Breast epithelium (tissue), 4 donors: ENCODE results near the gene PLPP2. TPM values are rescaled to one million over a fixed set of nuclear protein-coding genes. Genes with fewer than 3 reads are reported as not detected.

Experiments used
- DNase-seq, 2 donors: peaks; one replicate each; pipeline ENCODE4 v3.0.0-alpha.2; 2019; ENCODE audit warnings: low spot score in 2 of 2
- H3K27ac ChIP-seq, 2 donors: fragments of 200-600 bp; sonication (generic) in 1 of 2; one replicate each; pipeline ENCODE4 v1.5.1; 2016 to 2019; ENCODE audit warnings: mild to moderate bottlenecking in 1 of 2
- H3K27me3 ChIP-seq, 2 donors: fragments of 200-600 bp; sonication (generic) in 1 of 2; one replicate each; pipeline versions ENCODE4 v1.5.1 to v1.6.0; 2017 to 2019; ENCODE audit warnings: control low read depth in 1 of 2, mild to moderate bottlenecking in 1 of 2
- H3K36me3 ChIP-seq: fragments of 200-600 bp; one replicate; pipeline ENCODE4 v1.5.1; 2019
- H3K4me1 ChIP-seq, 2 donors: fragments of 200-600 bp; sonication (generic); one replicate each; pipeline ENCODE4 v1.5.1; 2016 to 2019; ENCODE audit warnings: control low read depth in 1 of 2
- H3K4me3 ChIP-seq, 3 donors: fragments of 200-600 bp; sonication (generic); 1 replicate in 2 of 3; 2 replicates in 1 of 3; pipeline ENCODE4 v1.5.1; 2016 to 2019; ENCODE audit warnings: mild to moderate bottlenecking in 3 of 3, moderate library complexity in 2 of 3
- H3K9me3 ChIP-seq, 2 donors: fragments of 200-600 bp; sonication (generic) in 1 of 2; one replicate each; pipeline ENCODE4 v1.5.1; 2016 to 2019; ENCODE audit warnings: control low read depth in 1 of 2
- CTCF ChIP-seq, 3 donors: fragments of 450-650 bp; IDR thresholded peaks; one replicate each; pipeline ENCODE4 v1.5.1; 2016 to 2017; ENCODE audit warnings: antibody characterized with exemption in 3 of 3, mild to moderate bottlenecking in 3 of 3, moderate library complexity in 3 of 3
- POLR2A ChIP-seq: fragments of 450-650 bp; IDR thresholded peaks from one replicate; pipeline ENCODE4 v1.6.1; 2016; ENCODE audit warnings: antibody characterized with exemption, mild to moderate bottlenecking, moderate library complexity
- POLR2AphosphoS5 ChIP-seq, 3 donors: sonication (generic); formaldehyde crosslinking; IDR thresholded peaks; one replicate each; pipeline ENCODE4 v1.6.1; 2017; ENCODE audit warnings: antibody characterized with exemption in 3 of 3
- intact Hi-C: fragments of 100-400 bp; cut with DNase I; formaldehyde crosslinking; loops from one replicate; pipeline ENCODE4 v1.15.1; 2023; ENCODE audit warnings: low total_unique reads
- total RNA-seq, 3 donors: library from RNA; depleted of rRNA; stranded (reverse); fragments of >200 nt; gene quantifications; one replicate each; pipeline ENCODE4 v1.1.0, GENCODE V29; 2016

Gene PLPP2
- total RNA-seq, 3 donors from 2014 or later: 0.48 to 166 (median 120) TPM

GRCh38 chr19:292951-293350, 1.7 kb upstream of the PLPP2 start:
- Histone ChIP-seq H3K36me3 (no peaks in the 10 kb centered on the region), H3K9me3 (no peaks in the 10 kb centered on the region), H3K4me1 (peaks cover 0 to 40% of the 10 kb centered on the region in 2 donors), H3K27ac (peak overlapping the region; percentile 9 to 11), H3K4me3 (no peak overlapping the region), H3K27me3 (peaks cover 0 to 11% of the 10 kb centered on the region in 2 donors)
- no peak for DNase-seq
- intact Hi-C loops: no loop called here
- no peak for TF ChIP-seq CTCF (IDR thresholded peaks at IDR 0.05)
- no peak for TF ChIP-seq POLR2A
- TF ChIP-seq POLR2AphosphoS5 (IDR thresholded peaks at IDR 0.05): no peak

DNA sequence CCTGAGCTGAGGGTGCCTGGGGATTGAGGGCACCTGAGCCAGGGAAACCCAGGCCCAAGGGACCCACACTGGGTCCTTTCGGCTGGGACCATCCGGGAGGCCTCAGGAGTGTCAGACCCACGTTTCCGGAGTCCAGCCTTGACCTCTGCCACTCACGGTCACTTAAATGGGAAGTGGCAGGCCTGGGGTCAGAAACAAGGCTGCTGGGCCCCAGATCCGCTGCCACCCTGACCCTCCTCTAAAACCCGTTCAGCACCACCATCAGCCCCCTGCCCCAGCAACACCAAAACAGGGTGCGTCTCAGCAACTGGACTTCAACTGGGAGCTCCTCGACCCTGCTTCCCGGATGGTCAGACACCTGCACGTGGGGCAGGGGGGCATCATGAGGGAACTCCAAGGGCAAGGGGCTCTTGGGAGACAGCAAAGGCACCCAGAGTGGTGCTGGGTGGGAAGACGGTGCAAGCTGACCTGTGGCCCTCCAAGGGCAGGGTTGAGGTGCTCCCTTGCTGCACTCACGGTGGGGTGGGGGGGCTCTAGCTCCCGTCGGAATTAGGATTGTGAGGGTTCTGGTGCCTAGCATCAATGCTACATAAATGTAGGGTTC, 1.2 kb upstream of the PLPP2 start:
- Histone ChIP-seq H3K4me3 (no peak overlapping the region), H3K9me3 (no peaks in the 10 kb centered on the region), H3K36me3 (no peaks in the 10 kb centered on the region), H3K4me1 (peaks cover 0 to 40% of the 10 kb centered on the region in 2 donors), H3K27me3 (peaks cover 0 to 11% of the 10 kb centered on the region in 2 donors), H3K27ac (peak overlapping the region; percentile 86 to 87)
- no peak for TF ChIP-seq POLR2AphosphoS5 (IDR thresholded peaks at IDR 0.05)
- no peak for TF ChIP-seq CTCF (IDR thresholded peaks at IDR 0.05)
- no peak for TF ChIP-seq POLR2A
- intact Hi-C loops: no loop called here
- no peak for DNase-seq

GRCh38 chr19:291561-292280, 518 bp upstream of the PLPP2 start:
- peak in 1 of 2 donors; percentile 52 for DNase-seq
- H3K27ac ChIP-seq: peak overlapping the region; percentile 86 to 87
- peaks cover 0 to 40% of the 10 kb centered on the region in 2 donors for H3K4me1 ChIP-seq
- intact Hi-C loops: no loop called here
- no peaks in the 10 kb centered on the region for H3K9me3 ChIP-seq
- H3K27me3 ChIP-seq: peaks cover 0 to 11% of the 10 kb centered on the region in 2 donors
- TF ChIP-seq CTCF (IDR thresholded peaks at IDR 0.05) (no peak), POLR2A (no peak), POLR2AphosphoS5 (IDR thresholded peaks at IDR 0.05) (no peak)
- H3K36me3 ChIP-seq: no peaks in the 10 kb centered on the region
- H3K4me3 ChIP-seq: peak overlapping the region in 2 of 3 donors; percentile 74 to 86

DNA sequence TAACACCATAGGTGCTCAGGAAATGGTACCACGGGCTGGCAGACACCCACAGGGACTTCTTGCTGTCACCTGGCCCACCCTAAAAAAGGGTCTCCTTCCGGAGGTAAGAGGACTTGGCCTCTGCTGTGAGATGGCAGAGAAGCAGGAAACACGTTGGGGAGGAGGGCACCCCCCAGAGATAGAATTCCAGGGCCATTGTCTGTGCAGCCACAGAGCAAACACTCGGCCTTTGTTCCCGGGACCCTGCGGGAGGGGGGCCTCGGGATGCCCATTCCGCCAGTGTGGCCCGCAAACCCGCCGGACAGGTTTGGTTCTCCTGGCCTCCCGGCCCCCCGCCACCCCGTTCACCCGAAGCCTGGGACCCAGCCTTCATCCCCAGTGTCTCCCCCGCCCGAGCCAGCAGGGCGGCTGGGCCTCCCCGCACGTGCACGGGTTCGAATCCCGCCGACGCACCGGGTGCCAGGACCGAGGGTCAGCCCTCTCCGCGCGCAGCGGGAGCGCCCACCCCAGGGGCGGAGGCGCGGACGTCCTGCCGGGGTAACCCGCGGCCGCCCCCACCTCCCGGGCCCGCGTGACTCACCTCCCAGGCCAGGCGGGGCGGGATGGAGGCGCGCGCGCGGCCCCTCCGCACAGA, 714 bp downstream of the PLPP2 start:
- no peaks in the 10 kb centered on the region for H3K9me3 ChIP-seq
- H3K27ac ChIP-seq: peak overlapping the region; percentile 93 to 95
- H3K4me3 ChIP-seq: peak overlapping the region; percentile 12 to 86 (median 74)
- TF ChIP-seq POLR2A: no peak
- TF ChIP-seq CTCF (IDR thresholded peaks at IDR 0.05): no peak
- peak in 2 of 3 donors; percentile 54 to 59 for TF ChIP-seq POLR2AphosphoS5 (IDR thresholded peaks at IDR 0.05)
- H3K27me3 ChIP-seq: peaks cover 0 to 11% of the 10 kb centered on the region in 2 donors
- DNase-seq: peak; percentile 90 to 94
- no peaks in the 10 kb centered on the region for H3K36me3 ChIP-seq
- peaks cover 0 to 35% of the 10 kb centered on the region in 2 donors for H3K4me1 ChIP-seq
- intact Hi-C loops: no loop called here
